H1 (cell line): ENCODE data around the gene MFAP4. TPM values are rescaled to one million over a fixed set of nuclear protein-coding genes. Genes with fewer than 3 reads are reported as not detected.
A peak's percentile ranks its signal among the peaks of the same experiment; 100 is the strongest.

ENCODE experiments used
- CTCF ChIA-PET: fragments of 300-600 bp; sonication (Branson Sonifier 250); formaldehyde crosslinking; loops from one replicate; lab custom pipeline; 2021; ENCODE audit not compliant: partially characterized antibody; lab: Charles Lee
- POLR2A ChIA-PET: fragments of 300-600 bp; sonication (Branson Sonifier 250); formaldehyde crosslinking; loops from one replicate; lab custom pipeline; 2021; ENCODE audit warnings: inconsistent platforms; ENCODE audit not compliant: partially characterized antibody; lab: Charles Lee
- DNase-seq, 2 experiments: peaks; one replicate each; pipeline versions ENCODE4 v3.0.0 to v3.0.0-alpha.2; 2010 to 2022; ENCODE audit warnings: low spot score in 2 of 2, low read depth in 1 of 2, mixed read lengths in 1 of 2
- FAIRE-seq: peaks from 2 replicates; lab custom pipeline; 2011; peaks lifted over from hg19 to GRCh38; lab: Jason Lieb, UNC
- H2AFZ ChIP-seq: 2 replicates; pipeline ENCODE4 v1.8.1; 2012; ENCODE audit warnings: low read length, inconsistent platforms
- H2AK5ac ChIP-seq: 2 replicates; pipeline ENCODE4 v1.6.1; 2013; ENCODE audit warnings: low read depth, low read length
- H2BK120ac ChIP-seq: replicated peaks from 2 replicates; pipeline ENCODE3; 2013; ENCODE audit warnings: low read depth, low read length, inconsistent platforms
- H2BK12ac ChIP-seq: 2 replicates; pipeline ENCODE4 v1.6.1; 2013; ENCODE audit warnings: low read depth, low read length
- H2BK15ac ChIP-seq: 2 replicates; pipeline ENCODE4 v1.6.1; 2013; ENCODE audit warnings: low read length
- H2BK20ac ChIP-seq: 2 replicates; pipeline ENCODE4 v1.6.1; 2013; ENCODE audit warnings: low read length
- H2BK5ac ChIP-seq: 2 replicates; pipeline ENCODE4 v1.6.1; 2013; ENCODE audit warnings: low read depth, low read length
- H3K14ac ChIP-seq: 2 replicates; pipeline ENCODE4 v1.6.1; 2013; ENCODE audit warnings: inconsistent platforms; ENCODE audit not compliant: insufficient read length
- H3K18ac ChIP-seq: 2 replicates; pipeline ENCODE4 v1.6.1; 2013; ENCODE audit warnings: low read length; ENCODE audit errors: extremely low read depth
- H3K23ac ChIP-seq: 2 replicates; pipeline ENCODE4 v1.6.1; 2013; ENCODE audit warnings: inconsistent platforms; ENCODE audit not compliant: insufficient read length
- H3K23me2 ChIP-seq: 2 replicates; pipeline ENCODE4 v1.6.1; 2013; ENCODE audit warnings: low read depth, low read length
- H3K27ac ChIP-seq: 2 replicates; pipeline ENCODE4 v1.6.1; 2011; ENCODE audit warnings: low read depth, low read length, inconsistent platforms
- H3K27me3 ChIP-seq, 4 experiments: replicated peaks in 1 of 4; 1 replicate in 1 of 4; 2 replicates in 3 of 4; pipeline versions ENCODE4 v1.6.1 to v1.8.1; 2011 to 2013; ENCODE audit warnings: low read length in 3 of 4, mild to moderate bottlenecking in 3 of 4, inconsistent platforms in 2 of 4, mixed read lengths in 2 of 4, moderate library complexity in 1 of 4; ENCODE audit not compliant: control insufficient read depth in 3 of 4, insufficient read depth in 3 of 4; ENCODE audit errors: extremely low read depth in 1 of 4
- H3K36me3 ChIP-seq, 4 experiments: 2 replicates each; pipeline versions ENCODE4 v1.6.1 to v1.8.1; 2011 to 2013; ENCODE audit warnings: mild to moderate bottlenecking in 4 of 4, low read length in 3 of 4, moderate library complexity in 2 of 4, control low read depth in 1 of 4, inconsistent platforms in 1 of 4; ENCODE audit not compliant: insufficient read depth in 4 of 4, control insufficient read depth in 2 of 4
- H3K4ac ChIP-seq: replicated peaks from 2 replicates; pipeline ENCODE3; 2013; ENCODE audit warnings: low read length, low read depth, mixed read lengths, inconsistent platforms; ENCODE audit not compliant: insufficient read length
- H3K4me1 ChIP-seq, 4 experiments: replicated peaks in 1 of 4; 1 replicate in 1 of 4; 2 replicates in 3 of 4; pipeline versions ENCODE4 v1.6.1 to v1.8.1; 2011 to 2013; ENCODE audit warnings: low read length in 3 of 4, inconsistent platforms in 2 of 4, mixed read lengths in 1 of 4; ENCODE audit not compliant: insufficient read depth in 4 of 4, control insufficient read depth in 3 of 4
- H3K4me2 ChIP-seq, 2 experiments: 2 replicates each; pipeline versions ENCODE4 v1.6.1 to v1.8.1; 2011 to 2013; ENCODE audit warnings: low read depth in 2 of 2, low read length in 2 of 2, control low read depth in 1 of 2, inconsistent platforms in 1 of 2, mild to moderate bottlenecking in 1 of 2; ENCODE audit not compliant: insufficient read depth in 1 of 2
- H3K4me3 ChIP-seq, 4 experiments: fragments of 200-600, 300-600 bp in 1 of 4; sonication (generic), shearing (Covaris generic), sonication (Bioruptor Twin) in 1 of 4; 2 replicates each; pipeline versions ENCODE4 v1.5.1 to v1.8.1; 2011 to 2016; ENCODE audit warnings: low read length in 4 of 4, low read depth in 3 of 4, control low read depth in 2 of 4, inconsistent platforms in 2 of 4, mild to moderate bottlenecking in 2 of 4, mixed read lengths in 1 of 4, moderate library complexity in 1 of 4; ENCODE audit not compliant: insufficient read depth in 2 of 4; ENCODE audit errors: extremely low read depth in 1 of 4
- H3K56ac ChIP-seq: replicated peaks from 2 replicates; pipeline ENCODE3; 2013; ENCODE audit warnings: low read depth, mild to moderate bottlenecking, mixed read lengths, low read length, inconsistent platforms; ENCODE audit not compliant: insufficient read length
- H3K79me1 ChIP-seq: 2 replicates; pipeline ENCODE4 v1.6.1; 2013; ENCODE audit warnings: low read depth, low read length, control low read depth
- H3K79me2 ChIP-seq, 2 experiments: 2 replicates each; pipeline versions ENCODE4 v1.6.1 to v1.8.1; 2012 to 2013; ENCODE audit warnings: low read length in 2 of 2, mild to moderate bottlenecking in 2 of 2, inconsistent platforms in 1 of 2; ENCODE audit not compliant: insufficient read depth in 2 of 2, control insufficient read depth in 1 of 2
- H3K9ac ChIP-seq, 4 experiments: replicated peaks in 1 of 4; 1 replicate in 1 of 4; 2 replicates in 3 of 4; pipeline versions ENCODE4 v1.6.1 to v1.8.1; 2011 to 2013; ENCODE audit warnings: low read depth in 3 of 4, low read length in 3 of 4, control low read depth in 2 of 4, mild to moderate bottlenecking in 2 of 4, moderate library complexity in 2 of 4, inconsistent platforms in 1 of 4; ENCODE audit errors: extremely low read depth in 1 of 4
- H3K9me3 ChIP-seq, 2 experiments: 2 replicates each; pipeline versions ENCODE4 v1.6.1 to v1.8.1; 2012 to 2013; ENCODE audit warnings: mild to moderate bottlenecking in 2 of 2, moderate library complexity in 2 of 2, control low read depth in 1 of 2, inconsistent platforms in 1 of 2, low read depth in 1 of 2, low read length in 1 of 2, mixed read lengths in 1 of 2; ENCODE audit not compliant: insufficient read depth in 2 of 2
- H4K20me1 ChIP-seq, 2 experiments: replicated peaks in 1 of 2; 2 replicates each; pipeline versions ENCODE3 to v1.8.1; 2011 to 2013; ENCODE audit warnings: inconsistent platforms in 2 of 2, low read length in 2 of 2, mild to moderate bottlenecking in 1 of 2; ENCODE audit not compliant: insufficient read depth in 2 of 2, control insufficient read depth in 1 of 2
- H4K5ac ChIP-seq: 2 replicates; pipeline ENCODE4 v1.6.1; 2013; ENCODE audit warnings: low read length, low read depth, mixed read lengths, inconsistent platforms; ENCODE audit not compliant: insufficient read length
- H4K8ac ChIP-seq: 2 replicates; pipeline ENCODE4 v1.8.0; 2013; ENCODE audit warnings: mild to moderate bottlenecking, moderate library complexity, low read length, inconsistent platforms; ENCODE audit not compliant: insufficient read depth; ENCODE audit errors: extremely low read depth
- H4K91ac ChIP-seq: replicated peaks from 2 replicates; pipeline ENCODE3; 2013; ENCODE audit warnings: low read length, mixed read lengths, inconsistent platforms; ENCODE audit not compliant: insufficient read length
- BACH1 ChIP-seq: IDR thresholded peaks from 2 replicates; pipeline ENCODE4 v1.6.1; 2012; ENCODE audit warnings: low read length, improper control_type of control experiment
- CTBP2 ChIP-seq: IDR thresholded peaks from 2 replicates; pipeline ENCODE4 v1.7.0; 2011; ENCODE audit warnings: borderline replicate concordance, mild to moderate bottlenecking, moderate library complexity, mixed read lengths, low read length; ENCODE audit not compliant: insufficient read depth, insufficient read length
- EGR1 ChIP-seq: IDR thresholded peaks from 2 replicates; pipeline ENCODE4 v1.6.1; 2011; ENCODE audit warnings: low read depth, low read length, borderline replicate concordance
- GABPA ChIP-seq: IDR thresholded peaks from 2 replicates; pipeline ENCODE4 v1.6.1; 2011; ENCODE audit warnings: mild to moderate bottlenecking, low read length, moderate library complexity, borderline replicate concordance; ENCODE audit not compliant: insufficient read depth
- RAD21 ChIP-seq, 2 experiments: IDR thresholded peaks in 1 of 2; conservative IDR thresholded peaks in 1 of 2; 2 replicates each; pipeline ENCODE4 v1.6.1; 2011; ENCODE audit warnings: low read depth in 2 of 2, low read length in 2 of 2, improper control_type of control experiment in 1 of 2, inconsistent platforms in 1 of 2, mild to moderate bottlenecking in 1 of 2, moderate library complexity in 1 of 2
- RXRA ChIP-seq: IDR thresholded peaks from 2 replicates; pipeline ENCODE4 v1.6.1; 2011; ENCODE audit warnings: low read depth, mild to moderate bottlenecking, low read length, moderate library complexity; ENCODE audit not compliant: insufficient read depth
- SP4 ChIP-seq: IDR thresholded peaks from 2 replicates; pipeline ENCODE4 v1.6.1; 2012; ENCODE audit warnings: low read length, inconsistent platforms
- SUZ12 ChIP-seq: fragments of 200-600 bp; sonication (generic); IDR thresholded peaks from 2 replicates; pipeline ENCODE4 v1.6.1; 2012; ENCODE audit warnings: mild to moderate bottlenecking, inconsistent platforms, low read length, moderate library complexity, mixed read lengths
- TCF12 ChIP-seq: IDR thresholded peaks from 2 replicates; pipeline ENCODE4 v1.6.1; 2011; ENCODE audit warnings: low read depth, mild to moderate bottlenecking, low read length
- ZNF274 ChIP-seq: IDR thresholded peaks from 2 replicates; pipeline ENCODE4 v1.7.0; 2012; ENCODE audit warnings: low read length, borderline replicate concordance; ENCODE audit errors: extremely low read depth
- WGBS, 2 experiments: shearing (Covaris generic) in 1 of 2; methylation state at CpG; one replicate each; pipeline versions ENCODE4 v1.1.6 to v1.1.7; 2013 to 2015; ENCODE audit warnings: low lambda C conversion rate in 2 of 2, mixed read lengths in 2 of 2, inconsistent platforms in 1 of 2, low coverage in 1 of 2, missing lambda C conversion rate in 1 of 2; ENCODE audit not compliant: insufficient replicate concordance in 2 of 2, insufficient coverage in 1 of 2, insufficient read length in 1 of 2; ENCODE audit errors: extremely low coverage in 1 of 2, missing lambda C conversion rate in 1 of 2; 5-methylcytosine and 5-hydroxymethylcytosine counted together
- polyA plus RNA-seq, 7 experiments: library from polyadenylated mRNA; depleted of rRNA in 3 of 7; stranded (reverse) in 5 of 7; unstranded in 2 of 7; fragments of >200 nt in 5 of 7; fragments of 200-250 nt in 2 of 7; gene quantifications; 1 replicate in 5 of 7; 2 replicates in 1 of 7; 4 replicates in 1 of 7; pipeline versions ENCODE4 v1.2.1 to v1.2.3, GENCODE V29; 2011 to 2013; ENCODE audit warnings: missing spikeins in 2 of 7, mixed read lengths in 2 of 7
- total RNA-seq: library from RNA; stranded (reverse); fragmentation: NEBNext Ultra II Directional; extraction: Animal tissue kit (Norgen Biotek cat#: 25700); gene quantifications from 2 replicates; pipeline ENCODE4 v1.2.1, GENCODE V29; 2021

MFAP4 gene
- total and polyA plus RNA-seq, 2 of the 8 experiments (the other 6 are each of a cell fraction or from before 2014, with no cell fraction given), result 3.1 to 3.6 TPM

GRCh38 chr17:19418251-19418992 is 31.4 kb upstream of the MFAP4 start:
- Histone ChIP-seq H3K56ac (no peak overlapping the region), H3K14ac (no peak overlapping the region), H3K27me3 (peaks cover 0 to 4% (median under 1%) of the 10 kb centered on the region in 4 experiments; a peak in 2 of 7 replicates), H3K18ac (no peak overlapping the region), H2AFZ (no peak overlapping the region), H3K23me2 (no peaks in the 10 kb centered on the region), H2BK5ac (no peak overlapping the region), H3K9me3 (no peaks in the 10 kb centered on the region), H3K9ac (no peak overlapping the region), H2BK12ac (no peak overlapping the region), H2BK15ac (no peak overlapping the region; the same call in 1 of the 2 replicates), H3K36me3 (no peaks in the 10 kb centered on the region), H3K4me2 (no peak overlapping the region), H3K79me2 (no peaks in the 10 kb centered on the region), H3K4me1 (no peaks in the 10 kb centered on the region; a peak in 1 of 7 replicates), H2BK20ac (peak overlapping the region; percentile 35; the same call in 1 of the 2 replicates), H4K91ac (no peak overlapping the region), H2AK5ac (no peak overlapping the region), H3K4ac (no peak overlapping the region), H4K20me1 (no peaks in the 10 kb centered on the region), H3K23ac (no peak overlapping the region)
- ChIA-PET CTCF (interaction anchor here (0.8 to 2.7 kb wide), 6 partner anchors 11 to 348 kb away, joined by 3 to 9 read pairs (median 4); partner anchors contain the start of gene B9D1), POLR2A (no interaction called here)
- no peak for FAIRE-seq
- DNase-seq, result no peak
- WGBS, 2 experiments, result 87% methylated on average over 7 of the region's 7 CpGs; no CpG with 5 or more reads in 1 of the 2 experiments
- TF ChIP-seq RAD21 (IDR thresholded peaks at IDR 0.05 in 1 of 2, conservative IDR thresholded peaks at IDR 0.05 in 1 of 2; ENCODE audit: low read depth in 2 of 2, low read length in 2 of 2), result no peak; a peak in 1 of 4 replicates
- no peak for TF ChIP-seq SUZ12
- TF ChIP-seq GABPA, result no peak
- TF ChIP-seq CTBP2, result no peak
- no peak for TF ChIP-seq EGR1
- TF ChIP-seq SP4, result no peak
- no peak for TF ChIP-seq RXRA
- no peak for TF ChIP-seq BACH1
- no peak for TF ChIP-seq TCF12
- TF ChIP-seq ZNF274, result no peak
- TF ChIP-seq, all 59 proteins: peak for 0
- Histone ChIP-seq H4K5ac (no peak overlapping the region), H3K27ac (no peak overlapping the region), H3K79me1 (no peaks in the 10 kb centered on the region), H2BK120ac (no peak overlapping the region), H3K4me3 (no peak overlapping the region), H4K8ac (peak overlapping the region; percentile 54; the same call in 1 of the 2 replicates)
